A673 (cell line): ENCODE data around the gene AATK.

Experiments used
- CTCF ChIP-seq: fragments of 300-800, 200-600 bp; sonication (generic); conservative IDR thresholded peaks from 2 replicates; pipeline ENCODE4 v1.5.1; 2017; ENCODE audit warnings: low read depth, mild to moderate bottlenecking, antibody characterized with exemption, low read length, moderate library complexity, mixed read lengths
- EZH2 ChIP-seq: fragments of 200-600 bp; sonication (generic); IDR thresholded peaks from 2 replicates; pipeline ENCODE4 v1.6.1; 2017; ENCODE audit warnings: borderline replicate concordance, low read depth, mild to moderate bottlenecking, mixed read lengths, antibody characterized with exemption, low read length; ENCODE audit not compliant: poor library complexity, severe bottlenecking

- no peak for TF ChIP-seq CTCF
- TF ChIP-seq EZH2, result no peak
Measured at GRCh38 chr17:81156866-81157805, 8.9 kb downstream of the AATK start.
